DMS 273 treated with DMSO at 0.1 percent for 48 hours (cell line): Measurements from ENCODE around the gene FTCD.
"Not testable (repeated sequence)": the region's sequence is repeated elsewhere in the genome, so short reads cannot be mapped to it uniquely, and the experiment has no call there.

Experiments used
- DNase-seq: peaks from one replicate; lab custom pipeline; 2025; lab: John Stamatoyannopoulos, UW

The FTCD gene

DNA sequence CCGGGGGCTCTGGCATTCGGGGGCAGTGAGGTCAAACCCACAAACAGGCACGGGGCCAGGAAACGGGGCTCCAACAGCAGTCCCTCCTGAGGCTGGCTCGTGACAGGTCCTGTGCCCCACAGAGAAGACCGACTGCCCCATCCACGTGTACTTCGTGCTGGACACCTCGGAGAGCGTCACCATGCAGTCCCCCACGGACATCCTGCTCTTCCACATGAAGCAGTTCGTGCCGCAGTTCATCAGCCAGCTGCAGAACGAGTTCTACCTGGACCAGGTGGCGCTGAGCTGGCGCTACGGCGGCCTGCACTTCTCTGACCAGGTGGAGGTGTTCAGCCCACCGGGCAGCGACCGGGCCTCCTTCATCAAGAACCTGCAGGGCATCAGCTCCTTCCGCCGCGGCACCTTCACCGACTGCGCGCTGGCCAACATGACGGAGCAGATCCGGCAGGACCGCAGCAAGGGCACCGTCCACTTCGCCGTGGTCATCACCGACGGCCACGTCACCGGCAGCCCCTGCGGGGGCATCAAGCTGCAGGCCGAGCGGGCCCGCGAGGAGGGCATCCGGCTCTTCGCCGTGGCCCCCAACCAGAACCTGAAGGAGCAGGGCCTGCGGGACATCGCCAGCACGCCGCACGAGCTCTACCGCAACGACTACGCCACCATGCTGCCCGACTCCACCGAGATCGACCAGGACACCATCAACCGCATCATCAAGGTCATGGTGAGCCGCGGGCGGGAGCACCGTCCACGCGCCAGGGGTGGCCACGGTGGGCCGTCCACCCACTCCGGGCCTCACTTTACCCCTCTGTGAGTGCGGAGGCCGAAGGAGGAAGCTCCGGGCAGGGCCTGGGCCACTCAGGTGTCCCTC is 43.3 kb downstream of the FTCD start:
- no peak for DNase-seq

DNA sequence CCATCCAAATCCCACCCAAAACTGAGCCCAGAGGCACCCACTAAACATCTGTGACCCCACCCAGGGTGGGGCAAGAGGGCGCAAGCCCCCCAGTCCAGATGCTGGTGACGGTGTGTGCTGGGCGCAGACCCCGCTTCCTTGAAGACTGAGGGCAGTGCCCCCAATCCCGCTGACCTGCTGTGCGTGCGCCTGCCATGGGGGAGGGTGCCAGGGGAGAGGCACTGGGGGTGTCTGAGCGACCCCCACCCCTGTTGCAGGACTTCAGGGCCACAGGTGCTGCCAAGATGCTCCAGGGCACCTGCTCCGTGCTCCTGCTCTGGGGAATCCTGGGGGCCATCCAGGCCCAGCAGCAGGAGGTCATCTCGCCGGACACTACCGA is 44.2 kb downstream of the FTCD start:
- no peak for DNase-seq

DNA sequence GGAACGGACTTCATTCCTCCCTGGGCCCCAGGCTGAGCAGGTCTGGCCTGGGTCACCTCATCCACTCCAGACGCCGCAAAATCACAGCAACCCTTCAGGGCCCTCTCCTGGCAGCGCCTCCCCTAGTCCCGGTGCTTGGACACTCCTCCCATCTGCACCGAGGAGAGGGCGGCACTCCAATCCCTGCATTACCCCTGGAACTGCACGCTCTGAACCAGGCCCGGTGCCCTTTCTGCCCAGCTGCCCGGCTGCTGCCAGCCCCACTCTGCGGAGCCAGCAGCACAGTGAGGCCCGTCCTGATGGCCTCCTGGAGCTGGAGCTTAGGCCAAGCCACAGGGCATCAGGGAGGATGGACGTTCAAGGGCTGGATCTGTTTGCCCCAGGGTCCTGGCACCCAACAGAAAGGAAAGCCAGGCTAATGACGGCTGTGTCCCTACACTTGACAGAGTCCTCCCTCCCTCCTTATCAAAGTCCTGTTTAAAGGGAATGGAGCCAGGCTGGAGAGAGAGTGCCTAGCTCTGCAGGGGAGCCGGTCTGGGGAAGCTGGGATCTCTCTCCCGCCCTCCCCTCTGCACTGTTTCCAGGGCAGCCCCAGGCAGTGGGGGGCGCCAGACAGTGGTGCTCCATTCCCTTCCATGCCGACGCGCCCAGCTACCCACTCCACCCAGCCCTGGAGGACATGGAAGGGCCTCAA is 44.7 kb downstream of the FTCD start:
- no peak for DNase-seq

DNA sequence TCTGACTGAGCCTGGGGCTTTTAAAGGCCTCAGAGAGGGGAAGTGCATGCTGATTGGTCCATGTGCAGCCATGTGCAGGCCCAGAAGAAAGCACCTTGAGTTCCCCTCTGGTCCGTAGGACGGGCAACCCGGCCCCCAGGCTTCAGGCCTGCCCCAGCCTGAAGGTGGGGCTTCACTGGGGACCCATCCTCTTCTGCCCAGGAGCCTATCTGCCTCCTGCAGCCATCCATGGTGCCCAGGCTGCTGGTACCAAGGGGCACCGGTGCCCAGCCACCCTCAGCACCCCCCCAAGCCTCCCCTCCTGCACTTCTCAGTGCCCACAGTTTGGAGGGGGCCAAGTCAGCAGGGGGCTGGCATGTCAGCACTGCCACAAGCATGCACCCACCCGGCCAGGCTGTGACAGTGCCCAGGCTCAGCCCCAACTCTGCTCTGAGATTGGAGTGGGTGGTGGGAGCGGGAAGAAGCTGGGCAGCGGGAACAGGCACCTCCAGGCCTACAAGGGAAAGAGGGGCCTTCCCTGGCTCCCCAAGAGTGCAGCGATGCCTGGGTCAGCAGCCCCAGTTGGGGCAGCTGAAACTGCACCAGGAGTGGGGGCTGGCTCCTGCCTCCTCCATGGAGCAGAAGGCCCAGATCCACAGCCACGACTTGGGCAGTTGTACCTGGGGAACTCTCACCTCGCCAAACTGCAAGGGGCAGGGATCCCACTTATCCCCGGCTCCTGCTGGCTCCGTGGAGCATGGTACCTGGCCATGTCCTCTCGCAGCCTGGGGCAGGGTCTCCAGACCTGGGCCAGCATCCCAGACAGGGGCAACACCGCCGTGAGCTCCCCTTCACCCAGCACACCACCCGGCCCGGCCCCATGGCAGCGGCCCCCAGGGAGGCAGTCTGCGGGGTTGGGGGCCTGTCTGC is 45.8 kb downstream of the FTCD start:
- no peak for DNase-seq

DNA sequence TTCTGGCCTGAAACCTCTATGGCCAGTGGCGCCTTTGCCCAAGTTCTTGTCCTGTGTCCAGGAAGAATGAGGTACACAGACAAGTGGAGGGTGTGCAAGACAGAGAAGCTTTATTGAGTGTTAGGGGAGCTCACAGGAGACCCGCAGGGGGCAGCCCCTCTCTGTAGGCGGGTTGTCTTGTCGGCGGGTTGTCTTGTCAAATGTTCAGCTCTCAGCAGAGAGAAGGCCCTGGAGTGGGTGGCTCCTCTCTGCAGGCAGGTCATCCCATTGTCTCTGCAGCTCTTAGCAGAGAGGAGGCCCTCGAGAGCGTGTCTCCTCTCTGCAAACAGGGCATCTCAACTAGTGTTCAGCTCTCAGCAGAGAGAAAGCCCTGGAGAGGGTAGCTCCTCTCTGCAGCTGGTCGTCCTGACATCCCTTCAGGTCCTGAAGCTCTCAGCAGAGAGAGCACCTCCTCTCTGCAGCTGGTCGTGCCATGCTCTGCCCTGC is 46.5 kb downstream of the FTCD start:
- DNase-seq, result no peak

DNA sequence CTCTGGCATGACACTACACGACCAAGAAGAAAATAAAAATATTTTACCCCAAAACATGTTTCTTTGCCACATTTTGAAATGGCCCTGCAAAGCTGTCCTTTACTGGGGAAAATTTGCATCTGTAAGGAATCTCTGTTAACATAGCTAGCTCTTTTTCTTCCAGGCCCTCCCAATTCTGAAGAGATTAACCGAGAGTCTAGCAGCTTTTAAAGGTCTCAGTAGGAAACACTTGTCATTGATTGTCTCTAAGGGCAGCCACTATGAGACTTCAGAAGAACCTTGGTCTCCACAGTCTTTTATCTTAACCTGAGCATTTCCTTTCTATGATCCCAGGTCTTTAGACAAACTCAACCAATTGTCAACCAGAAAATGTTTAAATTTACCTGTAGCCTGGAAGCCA is 48.0 kb downstream of the FTCD start:
- not testable (repeated sequence) for DNase-seq

DNA sequence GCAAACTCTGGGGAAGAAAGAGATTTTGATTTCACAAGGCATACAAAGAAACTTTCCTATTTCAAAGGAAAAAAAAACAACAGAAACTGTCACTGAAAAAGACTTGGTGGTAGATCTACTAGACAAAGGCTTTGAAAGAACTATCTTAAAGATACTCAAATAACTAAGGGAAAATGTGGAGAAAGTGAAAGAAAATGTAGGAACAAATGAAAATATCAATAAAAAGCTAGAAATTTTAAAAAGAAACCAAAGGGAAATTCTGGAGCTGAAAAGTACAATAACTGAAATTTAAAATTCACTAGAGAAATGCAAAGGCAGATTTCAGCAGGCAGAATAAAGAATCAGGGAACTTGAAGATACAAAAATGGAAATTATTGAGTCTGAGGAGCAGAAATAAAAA is 51.3 kb downstream of the FTCD start:
- DNase-seq, result no peak

DNA sequence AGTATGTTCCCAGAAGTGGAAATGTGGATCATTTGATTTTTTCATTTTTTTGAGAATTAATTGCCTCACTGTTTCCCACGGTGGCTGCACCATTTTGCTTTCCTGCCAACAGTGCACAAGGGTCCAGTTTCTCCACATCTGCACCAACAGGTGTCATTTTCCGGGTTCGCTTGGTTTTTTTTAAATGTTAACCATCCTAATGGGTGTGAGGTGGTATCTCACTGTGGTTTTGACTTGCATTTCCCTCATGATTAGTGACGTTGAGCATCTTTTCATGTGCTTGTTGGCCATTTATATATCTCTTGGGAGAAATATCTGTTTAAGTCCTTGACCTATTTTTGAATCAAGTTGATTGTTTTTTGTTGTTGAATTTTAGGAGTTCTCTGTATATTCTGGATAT is 54.5 kb downstream of the FTCD start:
- DNase-seq, result no peak

DNA sequence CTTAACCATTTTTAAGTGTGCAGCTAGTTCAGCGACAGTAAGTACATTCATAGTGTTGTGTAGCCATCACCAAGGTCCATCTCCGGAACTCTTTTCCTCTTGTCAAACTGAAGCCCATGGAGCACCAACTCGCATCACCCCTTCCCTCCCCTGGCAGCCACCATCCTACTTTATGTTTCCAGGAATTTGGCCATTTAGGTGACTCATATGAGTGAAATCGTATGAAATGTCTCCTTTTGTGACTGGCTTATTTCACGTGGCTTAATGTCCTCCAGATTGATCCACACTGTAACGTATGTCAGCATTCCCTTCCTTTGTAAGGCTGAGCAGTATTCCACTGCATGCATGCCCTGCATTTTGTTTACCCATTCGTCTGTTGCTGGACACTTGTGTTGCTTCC is 55.0 kb downstream of the FTCD start:
- DNase-seq, result no peak

DNA sequence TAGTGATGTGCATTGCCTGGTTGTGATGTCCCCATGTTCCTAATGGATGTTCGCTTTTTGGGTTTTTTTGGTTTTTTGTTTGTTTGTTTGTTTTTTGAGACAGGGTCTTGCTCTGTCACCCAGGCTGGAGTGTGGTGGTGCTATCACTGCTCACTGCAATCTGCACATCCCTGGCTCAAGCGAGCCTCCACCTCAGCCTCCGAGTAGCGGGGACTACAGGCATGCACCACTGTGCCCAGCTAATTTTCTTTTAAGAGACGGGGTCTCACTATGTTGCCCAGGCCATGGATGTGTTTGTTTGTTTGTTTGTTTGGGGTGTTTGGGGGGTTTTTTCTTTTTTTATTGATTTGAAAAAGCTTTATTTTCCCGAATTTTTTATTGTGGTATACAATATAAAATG is 55.4 kb downstream of the FTCD start:
- no peak for DNase-seq

DNA sequence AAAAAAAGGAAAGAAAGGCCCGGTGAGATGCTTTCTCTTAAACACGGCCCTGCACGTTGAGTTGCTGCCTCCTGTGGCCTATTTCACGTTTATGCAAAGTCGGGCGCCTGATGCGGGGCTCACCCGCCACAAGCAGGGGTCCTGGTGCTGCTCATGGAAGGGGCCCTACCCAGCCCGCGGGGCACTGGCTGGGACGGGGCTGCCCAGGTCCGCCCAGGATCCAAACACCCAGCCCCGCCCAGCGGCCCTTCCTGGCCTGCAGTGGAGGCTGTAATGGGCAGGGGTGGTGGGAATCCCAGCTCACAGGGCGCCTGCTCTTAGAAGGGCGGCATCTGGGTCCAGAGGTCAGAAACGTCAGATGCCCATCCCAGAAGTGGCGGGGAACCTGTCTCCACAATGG is 55.9 kb downstream of the FTCD start:
- DNase-seq, result no peak

DNA sequence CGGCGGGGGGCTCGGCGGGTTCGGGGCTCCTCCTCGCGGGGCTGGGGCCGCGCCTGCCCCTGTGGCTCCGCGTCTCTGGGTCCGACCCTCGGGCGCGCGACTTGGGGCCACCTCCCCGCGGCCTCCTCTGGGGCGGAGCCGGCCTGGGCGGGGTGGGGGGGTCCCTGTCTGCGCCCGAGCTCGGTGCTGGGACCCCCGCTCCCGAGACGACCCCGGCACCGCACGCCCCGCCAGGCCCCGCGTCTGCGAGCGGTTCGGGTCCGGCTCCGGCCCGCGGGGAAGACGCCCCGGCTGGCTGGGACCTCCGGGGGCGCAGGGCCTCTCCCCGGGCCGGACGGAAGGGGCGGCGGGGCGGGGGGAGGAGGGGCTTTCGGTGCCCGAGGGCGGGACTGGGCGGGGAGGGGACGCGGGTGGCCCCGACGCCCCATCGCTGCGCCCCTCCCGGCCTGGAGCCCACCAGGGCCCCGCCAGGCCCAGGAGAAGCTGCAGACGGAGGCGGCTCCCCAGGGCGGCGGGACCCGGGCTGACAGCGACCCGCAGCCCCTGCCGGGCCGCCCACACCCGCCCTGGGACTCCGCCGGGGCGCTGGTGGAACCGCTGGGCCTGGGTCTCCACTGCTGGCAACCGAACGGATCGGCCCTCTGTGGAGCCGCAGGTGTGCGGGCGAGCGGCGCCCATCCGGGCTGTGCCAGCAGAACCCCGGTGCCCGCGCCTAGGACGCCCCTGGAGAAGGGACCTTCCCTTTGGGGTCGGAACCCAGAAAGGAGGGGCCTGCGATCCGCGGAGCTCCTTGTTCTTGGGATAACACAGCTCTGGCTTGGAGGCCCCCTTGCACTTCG is 56.9 kb downstream of the FTCD start:
- no peak for DNase-seq

DNA sequence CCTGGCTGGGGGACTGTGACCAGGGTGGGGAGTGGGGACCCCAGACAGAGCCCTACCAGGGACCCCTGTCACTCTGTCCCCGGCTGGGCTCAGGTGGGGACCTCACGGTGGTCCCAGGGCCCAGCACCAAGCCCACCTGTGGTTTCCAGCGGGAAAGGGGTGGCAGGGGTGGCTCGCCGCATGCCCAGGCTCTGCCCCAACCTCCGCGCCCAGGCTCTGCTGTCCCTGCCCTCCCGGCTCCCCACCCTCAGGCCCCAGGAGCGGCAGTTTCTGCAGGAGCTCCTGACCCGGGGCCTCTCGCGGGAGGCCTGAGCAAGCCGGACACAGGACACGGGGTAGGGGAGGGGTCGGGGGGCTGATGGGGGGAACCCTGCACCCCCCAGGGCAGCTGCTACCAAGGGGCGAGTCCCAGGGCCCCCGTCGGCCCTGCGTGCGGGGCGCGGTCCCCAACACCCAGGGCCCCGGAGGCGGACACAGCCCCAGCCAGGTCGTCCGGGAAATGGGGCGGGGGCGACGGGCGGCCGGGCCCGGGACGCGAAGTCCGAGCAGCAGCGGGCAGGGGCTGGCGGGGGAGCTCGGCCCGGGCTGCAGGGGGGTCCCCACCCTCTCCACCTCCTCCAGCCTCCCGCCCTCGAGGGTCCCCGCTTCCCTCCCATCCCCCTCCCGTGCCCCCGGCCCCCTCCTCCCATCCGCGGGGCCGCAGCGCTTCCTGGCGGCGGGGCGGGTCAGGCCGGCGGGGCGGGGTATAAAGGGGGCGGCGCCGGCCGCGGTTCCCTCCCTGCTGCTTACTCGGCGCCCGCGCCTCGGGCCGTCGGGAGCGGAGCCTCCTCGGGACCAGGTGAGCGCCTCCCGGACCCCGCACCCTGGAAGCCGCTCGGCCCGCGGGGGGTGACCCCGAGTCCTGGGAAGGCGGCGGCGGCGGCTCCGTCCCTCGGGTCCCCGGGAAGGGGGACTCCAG is 57.8 kb downstream of the FTCD start, which contains the start of gene COL6A2:
Gene COL6A2, plus strand, starts transcription at position 777 of the 958 bp plus-strand sequence.
- DNase-seq, result no peak

DNA sequence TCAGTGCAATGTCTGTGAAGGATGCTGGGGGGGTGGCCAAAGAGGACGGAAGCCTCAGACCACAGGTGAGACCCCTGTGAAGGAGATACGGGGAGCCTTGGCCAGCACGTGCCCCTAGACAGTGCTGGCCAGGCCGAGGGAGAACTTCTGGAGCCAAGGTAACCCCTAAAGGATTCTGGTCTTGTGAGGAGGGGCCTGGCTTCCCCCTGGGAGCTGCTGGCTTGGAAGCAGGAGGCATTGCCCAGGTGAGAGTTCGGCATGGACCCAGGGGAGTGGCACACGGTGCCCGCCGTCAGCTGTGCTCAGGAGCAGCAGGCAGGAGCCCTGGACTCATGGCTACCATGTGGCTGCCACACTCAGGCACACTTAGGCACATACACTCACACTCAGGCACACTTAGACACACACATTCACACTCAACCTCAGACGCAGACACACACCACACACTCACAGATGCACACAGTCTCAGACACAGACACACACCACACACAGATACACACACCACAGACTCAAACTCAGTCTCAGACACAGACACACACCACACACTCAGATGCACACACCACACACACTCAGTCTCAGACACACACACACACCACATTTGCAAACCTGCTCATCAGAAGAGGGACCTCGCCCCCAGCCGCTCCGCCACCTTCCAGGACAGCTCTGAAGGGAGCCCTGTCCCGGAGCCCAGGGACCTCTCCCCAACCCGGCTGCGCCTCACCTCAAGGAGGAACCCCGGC is 58.6 kb downstream of the FTCD start:
- no peak for DNase-seq

DNA sequence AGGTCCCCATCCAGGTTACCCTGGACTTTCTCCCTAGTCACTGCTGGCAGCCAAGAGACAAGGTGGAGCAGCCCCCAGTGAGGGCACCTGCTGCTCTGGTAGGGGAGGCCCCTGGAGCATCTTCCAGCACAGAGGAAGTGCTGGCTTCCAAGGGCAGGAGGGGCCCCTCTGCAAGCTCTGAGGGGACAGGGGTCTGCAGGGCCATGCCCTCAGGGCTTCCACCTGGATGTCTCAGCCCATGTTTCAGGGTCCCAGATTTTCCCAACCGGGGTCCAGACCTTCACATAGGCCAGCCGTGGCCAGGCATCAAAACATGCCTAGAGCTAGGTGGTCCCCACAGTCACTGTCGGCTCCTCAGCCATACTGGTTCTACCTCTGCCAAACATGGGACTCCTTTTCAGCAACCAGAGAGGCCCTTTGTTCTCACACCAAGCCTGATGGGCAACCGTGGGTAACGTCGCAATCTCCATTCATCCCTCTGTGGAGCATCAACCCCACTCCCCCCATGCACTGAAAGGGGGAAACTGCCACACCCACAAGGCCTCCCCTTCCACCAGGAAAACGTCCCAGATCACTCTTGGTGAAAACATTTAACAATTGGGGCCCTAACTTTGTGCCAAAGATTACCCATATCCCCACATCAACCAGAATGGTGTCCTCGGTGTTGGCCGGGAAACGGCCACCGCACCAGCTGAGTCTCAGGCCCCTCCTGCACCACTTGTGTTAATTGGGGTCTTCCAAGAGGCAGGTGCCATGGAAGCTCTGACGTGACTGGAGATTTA is 59.4 kb downstream of the FTCD start:
- no peak for DNase-seq

DNA sequence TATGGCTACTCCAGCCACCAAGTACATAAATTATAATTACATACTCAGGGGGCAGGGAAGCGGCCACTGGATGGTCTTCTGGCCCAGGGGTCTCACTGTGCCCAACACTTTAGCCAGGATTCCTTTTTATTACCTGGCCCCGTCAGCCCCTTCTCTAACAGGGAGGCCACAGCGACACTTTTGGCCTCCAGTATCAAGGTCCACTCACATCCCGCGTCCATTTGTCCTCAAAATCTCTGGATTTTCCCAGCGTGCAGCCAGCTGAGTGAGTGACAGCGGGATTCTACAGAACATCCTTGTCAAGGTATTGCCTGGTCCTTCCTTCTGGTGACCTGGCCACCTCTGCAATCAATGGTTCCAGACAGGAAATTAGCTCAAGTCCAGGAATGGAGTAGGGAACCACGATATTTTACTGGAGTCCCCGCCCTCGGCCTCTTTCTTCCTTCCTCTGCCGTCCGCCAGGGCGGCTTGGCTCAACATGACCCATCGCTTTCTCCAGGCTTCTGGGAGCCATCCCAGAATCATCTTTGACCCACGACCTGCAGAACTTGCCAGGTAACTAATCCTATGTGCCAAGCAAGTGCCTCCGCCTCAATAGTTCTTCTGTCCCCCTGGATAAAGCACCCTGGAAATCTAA is 60.2 kb downstream of the FTCD start:
- DNase-seq, result no peak

DNA sequence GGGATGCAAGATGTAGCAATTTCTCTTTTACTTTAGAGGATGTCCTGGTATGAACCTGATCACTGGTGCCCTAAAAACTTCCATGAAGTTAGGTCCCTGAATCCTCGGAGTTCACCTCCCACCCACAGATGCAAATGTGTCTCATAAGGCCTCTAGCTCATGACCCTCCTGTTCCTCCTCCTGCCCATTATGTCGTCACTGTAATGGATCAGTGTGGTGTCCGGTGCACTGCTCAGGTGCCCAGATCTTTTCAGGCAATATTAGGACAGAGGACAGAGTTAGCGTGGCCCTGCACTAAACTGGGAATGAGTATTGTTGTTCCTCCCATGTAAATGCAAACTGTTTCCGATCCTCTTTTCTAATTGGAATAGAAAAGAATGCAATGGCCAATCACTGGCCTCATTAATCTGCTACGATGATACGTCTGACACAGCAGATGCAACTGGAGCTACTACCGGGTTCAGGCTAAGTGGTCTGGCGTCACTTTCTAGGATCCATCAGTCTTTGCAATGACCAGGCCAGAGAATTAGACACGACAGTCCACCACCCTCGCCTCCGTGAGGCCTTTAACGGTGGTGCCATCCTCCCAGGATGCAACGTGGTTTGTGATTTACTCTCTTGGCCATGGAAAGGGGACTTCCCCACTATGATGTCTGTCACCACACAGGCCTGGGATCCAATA is 60.8 kb downstream of the FTCD start:
- no peak for DNase-seq
